Lower leg skin (tissue), 4 donors: ENCODE data around the gene TRIM42. TPM values are rescaled to one million over a fixed set of nuclear protein-coding genes. Genes with fewer than 3 reads are reported as not detected.

ENCODE experiments used
- DNase-seq, 2 donors: peaks; one replicate each; pipeline ENCODE4 v3.0.0-alpha.2; 2019; ENCODE audit warnings: low spot score in 2 of 2
- H3K4me3 ChIP-seq: fragments of 200-600 bp; sonication (generic); 2 replicates; pipeline ENCODE4 v1.5.1; 2017; ENCODE audit warnings: mild to moderate bottlenecking, low read depth; ENCODE audit not compliant: poor library complexity, severe bottlenecking
- POLR2A ChIP-seq, 2 donors: fragments of 450-650 bp; IDR thresholded peaks; one replicate each; pipeline ENCODE4 v1.6.1; 2016 to 2017; ENCODE audit warnings: antibody characterized with exemption in 2 of 2, mild to moderate bottlenecking in 1 of 2, moderate library complexity in 1 of 2
- WGBS, 2 donors: methylation state at CpG; one replicate each; pipeline ENCODE4 v1.1.5; 2018; 5-methylcytosine and 5-hydroxymethylcytosine counted together
- intact Hi-C: fragments of 100-400 bp; cut with DNase I; formaldehyde crosslinking; loops from one replicate; pipeline ENCODE4 v1.15.0; 2023; ENCODE audit warnings: low total_unique reads
- total RNA-seq, 4 donors: library from RNA; depleted of rRNA; stranded (reverse); fragments of >200 nt; gene quantifications; one replicate each; pipeline ENCODE4 v1.1.0, GENCODE V29; 2016
- TF ChIP-seq, protein P1 (sequence below), 3 donors: fragments of 450-650 bp; IDR thresholded peaks; one replicate each; pipeline ENCODE4 v1.5.1; 2016; ENCODE audit warnings: antibody characterized with exemption in 3 of 3, mild to moderate bottlenecking in 3 of 3, moderate library complexity in 2 of 3

Gene TRIM42
- total RNA-seq, 4 donors from 2014 or later, result not detected

- DNase-seq, result no peak
- H3K4me3 ChIP-seq, result no peak overlapping the region
- TF ChIP-seq, protein P1, sequence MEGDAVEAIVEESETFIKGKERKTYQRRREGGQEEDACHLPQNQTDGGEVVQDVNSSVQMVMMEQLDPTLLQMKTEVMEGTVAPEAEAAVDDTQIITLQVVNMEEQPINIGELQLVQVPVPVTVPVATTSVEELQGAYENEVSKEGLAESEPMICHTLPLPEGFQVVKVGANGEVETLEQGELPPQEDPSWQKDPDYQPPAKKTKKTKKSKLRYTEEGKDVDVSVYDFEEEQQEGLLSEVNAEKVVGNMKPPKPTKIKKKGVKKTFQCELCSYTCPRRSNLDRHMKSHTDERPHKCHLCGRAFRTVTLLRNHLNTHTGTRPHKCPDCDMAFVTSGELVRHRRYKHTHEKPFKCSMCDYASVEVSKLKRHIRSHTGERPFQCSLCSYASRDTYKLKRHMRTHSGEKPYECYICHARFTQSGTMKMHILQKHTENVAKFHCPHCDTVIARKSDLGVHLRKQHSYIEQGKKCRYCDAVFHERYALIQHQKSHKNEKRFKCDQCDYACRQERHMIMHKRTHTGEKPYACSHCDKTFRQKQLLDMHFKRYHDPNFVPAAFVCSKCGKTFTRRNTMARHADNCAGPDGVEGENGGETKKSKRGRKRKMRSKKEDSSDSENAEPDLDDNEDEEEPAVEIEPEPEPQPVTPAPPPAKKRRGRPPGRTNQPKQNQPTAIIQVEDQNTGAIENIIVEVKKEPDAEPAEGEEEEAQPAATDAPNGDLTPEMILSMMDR (IDR thresholded peaks at IDR 0.05), result no peak
- TF ChIP-seq POLR2A (IDR thresholded peaks at IDR 0.05), result no peak
- WGBS, 2 donors, result 87 to 91% methylated on average over 3 of the region's 3 CpGs
- intact Hi-C loops, result no loop called here
Measured at GRCh38 chr3:140723576-140723975, 45.7 kb downstream of the TRIM42 start.

- WGBS, 2 donors, result 86 to 87% methylated on average over 4 of the region's 4 CpGs
- no peak for TF ChIP-seq POLR2A (IDR thresholded peaks at IDR 0.05)
- TF ChIP-seq, protein P1 (IDR thresholded peaks at IDR 0.05), result no peak
- H3K4me3 ChIP-seq, result no peak overlapping the region
- no peak for DNase-seq
- intact Hi-C loops, result no loop called here
Measured at GRCh38 chr3:140724856-140725812, 47.3 kb downstream of the TRIM42 start.

DNA sequence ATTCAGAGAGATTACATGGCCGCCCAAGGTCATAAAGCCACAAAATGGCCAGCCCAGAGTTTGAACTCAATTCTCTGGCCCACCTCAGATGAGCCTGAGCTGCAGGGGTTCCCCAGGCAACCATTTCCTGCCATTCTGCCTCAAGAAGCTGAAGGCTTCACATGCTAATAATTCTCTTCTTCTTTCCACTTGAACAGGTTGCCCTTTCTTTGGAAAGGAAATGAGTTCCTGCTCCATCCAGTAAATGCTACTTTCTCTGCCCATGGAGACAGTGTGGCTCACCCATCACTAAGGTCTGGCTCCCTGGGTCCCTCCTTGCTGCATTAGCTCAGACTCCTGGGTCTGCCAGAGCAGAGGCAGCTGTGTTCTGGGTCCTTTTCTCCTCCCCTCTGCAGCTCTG, 48.2 kb downstream of the TRIM42 start:
- no peak for DNase-seq
- TF ChIP-seq, protein P1 (IDR thresholded peaks at IDR 0.05), result no peak
- no peak for TF ChIP-seq POLR2A (IDR thresholded peaks at IDR 0.05)
- H3K4me3 ChIP-seq, result no peak overlapping the region
- intact Hi-C loops, result no loop called here
- 88 to 90% methylated on average over 1 of the region's 1 CpG for WGBS, 2 donors

GRCh38 chr3:140727886-140728285, 50.0 kb downstream of the TRIM42 start:
- 76 to 78% methylated on average over 4 of the region's 4 CpGs for WGBS, 2 donors
- intact Hi-C loops, result no loop called here

GRCh38 chr3:140731440-140732119, 53.7 kb downstream of the TRIM42 start:
- TF ChIP-seq POLR2A (IDR thresholded peaks at IDR 0.05), result no peak
- TF ChIP-seq, protein P1 (IDR thresholded peaks at IDR 0.05), result no peak
- no peak overlapping the region for H3K4me3 ChIP-seq
- no peak for DNase-seq
- WGBS, 2 donors, result 93 to 94% methylated on average over 6 of the region's 6 CpGs
- intact Hi-C loops, result no loop called here

More at GRCh38 chr3:140727886-140728285, 50.0 kb downstream of the TRIM42 start:
- no peak overlapping the region for H3K4me3 ChIP-seq
- no peak for DNase-seq
- TF ChIP-seq POLR2A (IDR thresholded peaks at IDR 0.05), result no peak
- TF ChIP-seq, protein P1 (IDR thresholded peaks at IDR 0.05), result no peak
